NCI-H1092 (cell line): ENCODE measurements around the gene RIMS3.
"Not testable (repeated sequence)": the region's sequence is repeated elsewhere in the genome, so short reads cannot be mapped to it uniquely, and the experiment has no call there.

Source experiments
- DNase-seq: peaks from one replicate; lab custom pipeline; 2025; lab: John Stamatoyannopoulos, UW

Gene RIMS3

GRCh38 chr1:40630488-40631223 lies 34.8 kb downstream of the RIMS3 start:
- peak; percentile 56 for DNase-seq

GRCh38 chr1:40629546-40629945 lies 35.9 kb downstream of the RIMS3 start:
- not testable (repeated sequence) for DNase-seq

DNA sequence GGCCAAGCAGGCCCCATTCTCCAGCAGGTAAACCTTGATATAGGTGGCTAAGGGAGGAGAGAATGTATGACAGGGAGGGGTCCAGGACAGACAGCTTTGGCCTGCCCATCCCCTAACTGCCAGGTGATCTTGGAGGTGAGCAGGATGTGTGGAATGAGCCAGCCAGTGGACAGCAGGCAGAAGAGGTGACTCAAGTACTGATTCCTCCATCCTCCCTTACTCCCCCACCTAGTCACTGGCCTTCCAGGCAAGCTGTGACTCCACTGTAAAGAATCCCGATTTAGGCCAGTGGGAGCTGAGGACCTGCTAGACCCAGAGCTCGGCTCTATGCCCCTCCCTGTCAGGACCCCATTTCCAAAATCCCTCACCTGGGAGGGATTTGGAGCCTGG lies 36.6 kb downstream of the RIMS3 start:
- no peak for DNase-seq

- DNase-seq, result no peak
These were observed 37.2 kb downstream of the RIMS3 start for GRCh38 chr1:40627987-40628902.

DNA sequence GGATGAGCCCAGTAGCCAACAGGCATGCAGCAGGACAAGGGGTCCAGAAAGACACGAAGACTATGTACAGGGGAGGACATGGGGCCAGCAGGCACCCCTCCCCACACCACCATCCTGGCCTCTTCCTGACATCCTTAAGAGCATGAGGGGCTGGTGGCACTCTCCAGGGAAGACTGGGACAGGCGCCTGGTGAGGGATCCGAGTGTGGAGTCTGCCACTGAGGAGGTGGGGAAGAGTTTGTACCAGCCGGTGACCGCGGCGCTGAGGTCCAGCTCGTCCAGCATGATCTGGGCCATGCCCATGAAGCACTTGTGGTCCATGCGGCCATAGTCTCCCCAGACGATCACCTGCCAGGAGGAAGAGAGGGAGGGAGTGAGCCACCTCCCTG lies 39.1 kb downstream of the RIMS3 start:
- no peak for DNase-seq

DNA sequence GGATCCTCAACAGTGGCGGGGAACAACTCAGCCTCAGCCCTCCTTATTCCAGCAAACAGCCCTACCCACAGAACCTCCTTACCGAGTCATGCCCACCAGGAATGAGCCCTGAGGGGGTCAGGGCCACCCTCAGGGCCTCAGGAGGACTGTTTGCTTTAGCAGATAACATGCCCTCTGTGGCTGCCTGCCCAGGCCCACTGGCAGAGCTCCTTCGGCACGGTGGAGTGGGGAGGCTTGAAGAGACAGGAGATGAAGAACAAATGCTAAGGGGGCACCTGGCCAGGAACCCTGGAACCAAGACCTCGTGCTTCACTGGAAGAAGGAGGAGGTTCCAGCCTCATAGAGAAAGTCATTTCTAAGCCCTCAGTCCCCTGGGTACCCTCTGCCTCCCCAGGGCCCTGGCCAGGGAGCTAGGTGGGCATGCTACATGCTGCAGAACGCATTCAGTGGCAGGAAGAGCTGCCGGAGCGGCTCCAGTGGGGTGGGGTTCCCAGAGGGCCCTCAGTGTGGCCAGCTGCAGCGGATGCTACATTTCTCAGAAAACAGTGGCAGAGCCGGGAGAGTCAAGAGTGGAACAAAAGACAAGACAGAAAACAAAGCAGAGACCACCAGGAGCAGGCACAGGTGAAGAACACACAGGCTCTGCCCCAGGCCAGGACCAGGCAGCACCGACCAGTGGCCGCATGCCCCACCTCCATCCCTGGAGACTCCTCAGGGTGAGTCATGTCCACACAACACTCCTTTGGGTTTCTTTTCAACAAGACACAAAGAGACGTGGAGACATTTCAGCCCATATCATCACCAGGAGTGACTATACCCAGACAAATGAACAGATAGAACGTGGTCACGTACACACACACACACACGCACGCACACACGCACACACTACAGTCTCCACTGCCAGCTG lies 39.8 kb downstream of the RIMS3 start:
- DNase-seq, result peak; percentile 27

GRCh38 chr1:40625076-40625475 lies 40.4 kb downstream of the RIMS3 start:
- DNase-seq, result peak; percentile 72

- DNase-seq, result no peak
These were observed 42.4 kb downstream of the RIMS3 start for GRCh38 chr1:40622936-40623629.

- no peak for DNase-seq
These were observed 43.5 kb downstream of the RIMS3 start for GRCh38 chr1:40621821-40622450.

GRCh38 chr1:40620586-40621210 lies 44.8 kb downstream of the RIMS3 start:
- DNase-seq, result no peak

DNA sequence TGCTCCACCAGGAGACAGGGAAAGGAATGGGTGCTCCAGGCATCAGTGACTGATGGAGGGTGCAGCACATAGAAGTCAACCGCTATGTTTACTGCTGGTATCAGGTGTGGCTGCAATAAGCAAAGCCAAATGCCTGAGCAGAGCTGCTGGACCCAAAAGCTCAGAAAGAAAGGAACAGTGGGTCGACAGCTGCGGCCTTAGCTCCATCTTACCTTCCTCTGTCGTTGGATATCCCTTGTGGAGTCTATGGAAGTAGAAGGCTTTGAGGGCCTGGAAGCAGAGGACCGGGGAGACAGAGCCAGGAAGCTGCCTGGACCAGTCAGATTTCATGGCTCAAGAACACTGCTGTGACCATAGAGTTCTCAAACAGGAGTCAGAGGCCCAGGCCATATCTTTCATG lies 45.3 kb downstream of the RIMS3 start:
- DNase-seq, result no peak

DNA sequence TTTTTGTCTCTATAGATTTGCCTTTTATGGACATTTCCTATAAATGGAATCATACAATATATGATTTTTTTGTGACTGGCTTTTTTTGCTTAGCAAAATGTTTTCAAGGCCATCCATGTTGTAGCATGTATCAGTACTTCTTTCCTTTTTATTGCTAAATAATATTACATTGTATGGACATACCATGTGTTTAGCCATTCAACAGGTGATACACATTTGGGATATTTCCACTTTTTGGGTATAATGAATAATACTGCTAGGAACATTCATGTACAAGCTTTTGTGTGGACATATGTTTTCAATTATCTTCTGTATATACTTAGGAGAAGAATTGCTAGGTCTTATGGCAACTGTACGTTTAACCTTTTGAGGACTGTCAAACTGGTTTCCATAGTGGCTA lies 47.4 kb downstream of the RIMS3 start:
- no peak for DNase-seq

DNA sequence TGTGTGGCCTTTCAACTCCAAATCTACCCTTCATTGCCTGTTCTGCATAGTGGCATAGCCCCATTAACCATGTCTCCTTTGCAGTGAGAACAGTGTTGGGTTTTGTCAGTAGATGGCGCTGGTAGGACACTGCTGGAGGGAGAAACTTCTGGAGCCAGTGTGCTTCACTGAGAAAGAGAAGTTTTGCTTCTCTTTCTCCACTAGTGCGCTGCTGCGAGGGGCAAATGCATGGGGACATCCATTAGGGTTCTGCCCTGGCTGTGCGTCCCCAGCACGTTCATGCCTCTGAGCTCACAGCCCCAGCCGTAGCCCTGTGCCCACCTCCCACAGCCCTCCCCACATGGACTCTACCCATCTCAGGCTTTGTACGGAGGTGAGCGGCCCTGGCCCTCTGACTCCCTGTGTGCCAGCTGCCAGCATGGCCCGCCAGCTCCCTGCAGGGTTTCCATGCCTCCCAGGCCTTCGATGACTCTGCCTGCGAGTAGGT lies 53.1 kb downstream of the RIMS3 start:
- peak; percentile 73 for DNase-seq

GRCh38 chr1:40610156-40610555 lies 55.3 kb downstream of the RIMS3 start:
- no peak for DNase-seq

DNA sequence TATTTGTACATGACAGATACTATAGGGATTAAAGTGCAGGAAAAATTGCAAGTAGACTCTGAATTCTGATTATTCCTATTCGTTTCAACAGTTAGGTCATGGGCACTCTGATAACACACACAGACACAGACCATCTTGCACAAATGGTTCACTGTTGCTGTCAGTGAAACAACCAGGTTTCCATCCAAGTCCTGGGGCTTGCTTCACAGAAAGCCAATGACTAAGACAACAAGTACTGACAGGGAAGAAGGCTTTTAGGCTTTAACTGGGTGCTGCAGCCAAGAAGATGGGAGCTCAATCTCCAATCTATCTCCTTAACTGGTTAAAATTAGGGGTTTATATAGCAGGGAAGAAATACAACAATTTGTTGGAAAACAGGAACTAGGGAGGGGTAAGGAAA lies 57.6 kb downstream of the RIMS3 start:
- no peak for DNase-seq

DNA sequence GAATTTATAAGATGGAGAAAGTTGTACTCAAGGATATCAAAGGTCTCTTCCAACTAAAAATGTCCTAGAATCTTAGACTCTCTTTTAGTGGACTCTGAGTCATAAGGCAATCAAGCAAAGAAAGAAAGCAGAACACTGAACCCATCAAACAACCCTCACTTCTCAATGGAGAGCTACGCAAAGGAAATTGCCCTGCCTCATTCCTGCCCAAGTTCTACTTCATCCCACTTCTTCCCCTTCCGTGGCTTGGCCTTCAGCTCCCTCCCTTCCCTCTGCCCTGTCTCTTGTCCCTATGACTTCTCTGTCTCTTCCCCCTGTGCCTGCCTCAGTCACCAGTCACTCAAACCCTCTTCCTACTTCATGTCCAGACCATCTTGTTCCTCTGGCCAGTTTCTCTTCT lies 58.5 kb downstream of the RIMS3 start:
- DNase-seq, result no peak

DNA sequence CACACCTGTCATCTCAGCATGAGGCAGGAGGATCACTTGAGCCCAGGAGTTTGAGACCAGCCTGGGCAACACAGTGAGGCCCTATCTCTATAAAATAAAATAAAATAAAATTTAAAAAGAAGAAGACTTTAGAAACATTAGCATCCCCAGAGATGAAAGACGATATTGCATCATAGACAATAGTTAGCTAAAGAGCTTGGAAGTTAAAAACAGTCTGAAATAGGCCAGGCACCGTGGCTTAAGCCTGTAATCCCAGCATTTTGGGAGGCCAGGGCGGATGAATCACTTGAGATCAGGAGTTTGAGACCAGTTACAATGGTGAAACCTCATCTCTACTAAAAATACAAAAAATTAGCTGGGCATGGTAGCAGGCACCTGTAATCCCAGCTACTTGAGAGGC lies 59.3 kb downstream of the RIMS3 start:
- DNase-seq, result no peak

DNA sequence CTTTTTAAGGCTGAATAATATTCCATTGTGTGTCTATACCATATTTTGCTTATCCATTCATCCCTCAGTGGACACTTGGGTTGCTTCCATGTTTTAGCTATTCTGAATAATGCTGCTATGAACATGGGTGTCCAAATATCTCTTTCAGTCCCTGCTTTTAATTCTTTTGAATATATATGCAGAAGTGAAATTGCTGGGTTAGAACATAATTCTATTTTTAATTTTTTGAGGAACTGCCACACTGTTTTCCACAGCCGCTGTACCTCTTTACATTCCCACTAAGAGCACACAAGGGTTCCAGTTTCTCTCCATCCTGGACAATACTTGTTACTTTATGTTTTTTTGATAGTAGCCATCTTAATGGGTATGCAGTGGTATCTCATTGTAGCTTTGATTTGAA lies 65.6 kb downstream of the RIMS3 start:
- no peak for DNase-seq

- no peak for DNase-seq
These were observed 69.9 kb downstream of the RIMS3 start for GRCh38 chr1:40595623-40596022.

DNA sequence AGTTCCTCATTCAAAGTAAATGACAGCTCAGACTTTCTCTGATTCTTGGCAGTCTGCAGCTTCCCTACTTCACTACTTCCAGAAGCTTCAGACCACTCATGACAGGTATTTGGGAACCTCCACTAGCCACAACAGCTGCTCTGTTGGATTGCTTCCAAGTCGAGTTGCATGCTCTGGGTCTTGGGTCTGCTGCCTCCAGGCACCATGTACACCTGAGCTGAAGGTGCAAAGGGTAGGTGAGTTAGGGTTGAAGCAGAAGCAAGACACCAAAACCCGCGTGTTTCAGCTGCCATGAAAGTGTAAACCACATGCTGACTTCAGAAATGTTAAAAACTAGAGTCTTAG lies 71.3 kb downstream of the RIMS3 start:
- DNase-seq, result no peak
